Kidney (tissue), 14 donors: Measurements from ENCODE around the gene PLIN5. TPM values are rescaled to one million over a fixed set of nuclear protein-coding genes. Genes with fewer than 3 reads are reported as not detected.

Experiments used
- DNase-seq, 5 donors: peaks; one replicate each; pipeline ENCODE4 v3.0.0-alpha.2; 2013 to 2020
- FAIRE-seq: peaks from 2 replicates; lab custom pipeline; 2012; peaks lifted over from hg19 to GRCh38; lab: Jason Lieb, UNC
- H3K27ac ChIP-seq, 2 donors: one replicate each; pipeline ENCODE4 v1.7.0; 2013; ENCODE audit warnings: low read depth in 2 of 2, low read length in 2 of 2, inconsistent platforms in 1 of 2
- H3K27me3 ChIP-seq: one replicate; pipeline ENCODE4 v1.7.1; 2013; ENCODE audit warnings: low read length, inconsistent platforms; ENCODE audit not compliant: control insufficient read depth, insufficient read depth
- H3K36me3 ChIP-seq, 3 donors: one replicate each; pipeline versions ENCODE4 v1.7.0 to v1.7.1; 2013; ENCODE audit warnings: low read length in 3 of 3, control low read depth in 1 of 3, inconsistent platforms in 1 of 3; ENCODE audit not compliant: insufficient read depth in 3 of 3, control insufficient read depth in 2 of 3
- H3K4me1 ChIP-seq, 3 donors: one replicate each; pipeline versions ENCODE4 v1.7.0 to v1.7.1; 2013; ENCODE audit warnings: low read length in 3 of 3, inconsistent platforms in 1 of 3, low read depth in 1 of 3; ENCODE audit not compliant: control insufficient read depth in 2 of 3, insufficient read depth in 2 of 3
- H3K4me3 ChIP-seq, 3 donors: one replicate each; pipeline versions ENCODE4 v1.7.0 to v1.8.1; 2013; ENCODE audit warnings: low read length in 3 of 3, control low read depth in 1 of 3, inconsistent platforms in 1 of 3
- H3K9ac ChIP-seq, 3 donors: one replicate each; pipeline versions ENCODE4 v1.7.0 to v1.7.1; 2013; ENCODE audit warnings: low read length in 3 of 3, control low read depth in 1 of 3, inconsistent platforms in 1 of 3
- H3K9me3 ChIP-seq, 3 donors: one replicate each; pipeline versions ENCODE4 v1.7.0 to v1.7.1; 2013; ENCODE audit warnings: low read length in 3 of 3, control low read depth in 1 of 3, inconsistent platforms in 1 of 3; ENCODE audit not compliant: control insufficient read depth in 2 of 3, insufficient read depth in 1 of 3
- intact Hi-C: fragments of 100-400 bp; cut with DNase I; formaldehyde crosslinking; loops from one replicate; pipeline ENCODE4 v1.11.1; 2022
- polyA plus RNA-seq: library from polyadenylated mRNA; stranded (reverse); fragments of 350-450 nt; fragmentation: Illumina TruSeq; extraction: RNeasy Lipid Tissue Mini Kit (QIAGEN cat#74804); gene quantifications from one replicate; pipeline ENCODE4 v1.2.3, GENCODE V29; 2014; ENCODE audit warnings: low read depth, low replicate concordance; ENCODE audit not compliant: insufficient read depth
- total RNA-seq: library from RNA; stranded (reverse); fragmentation: NEBNext Ultra II Directional; extraction: Animal tissue kit (Norgen Biotek cat#: 25700); gene quantifications from one replicate; pipeline ENCODE4 v1.2.1, GENCODE V29; 2021
- TF ChIP-seq, protein P1 (sequence below): IDR thresholded peaks from 3 replicates; pipeline ENCODE4 v1.5.1; 2012; ENCODE audit warnings: mild to moderate bottlenecking, moderate library complexity, borderline replicate concordance; ENCODE audit not compliant: insufficient read depth; ENCODE audit errors: extremely low read depth
- donor health status: control.
- donor health status: control.
- donor health status: control.
- donor health status: control.
- donor health status: control.
- donor health status: DM: yes; HTN: yes; CAD: no.
- donor health status: Normal renal cell carcinoma (clear cell type).

The PLIN5 gene
- total and polyA plus RNA-seq, 2 donors from 2014 or later, result 21.2 to 30.7 TPM

DNA sequence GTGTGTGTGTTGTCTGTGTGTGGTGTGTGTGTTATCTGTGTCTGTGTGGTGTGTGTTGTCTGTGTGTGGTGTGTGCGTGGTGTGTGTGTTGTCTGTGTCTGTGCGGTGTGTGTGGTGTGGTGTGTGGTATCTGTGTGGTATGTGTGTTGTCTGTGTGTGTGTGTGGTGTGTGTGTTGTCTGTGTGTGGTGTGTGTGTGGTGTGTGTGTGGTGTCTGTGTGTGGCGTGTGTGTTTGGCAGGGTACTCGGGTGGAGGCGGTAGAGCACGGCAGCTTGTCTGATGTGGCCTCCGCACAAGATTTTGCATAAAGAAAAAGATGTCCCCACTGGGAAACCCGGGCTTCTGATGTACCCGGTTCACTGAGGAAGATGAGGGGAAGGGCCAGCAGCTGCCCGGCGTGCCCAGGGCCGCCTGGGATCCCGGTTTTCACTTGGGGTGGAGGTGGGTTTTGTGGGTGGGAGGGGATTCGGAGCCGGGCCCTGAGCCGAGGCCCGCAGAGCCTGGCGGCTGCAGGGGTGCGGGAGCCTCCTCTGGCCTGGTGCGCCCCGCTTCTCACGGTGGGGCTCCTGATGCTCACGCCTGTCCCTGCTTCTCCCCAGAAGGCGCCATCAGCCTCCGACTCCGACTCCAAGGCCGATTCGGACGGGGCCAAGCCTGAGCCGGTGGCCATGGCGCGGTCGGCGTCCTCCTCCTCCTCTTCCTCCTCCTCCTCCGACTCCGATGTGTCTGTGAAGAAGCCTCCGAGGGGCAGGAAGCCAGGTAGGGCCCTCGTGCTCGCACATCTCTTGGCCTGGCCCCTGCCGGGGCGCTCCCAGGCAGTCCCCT lies 41.7 kb downstream of the PLIN5 start:
- H3K4me1 ChIP-seq, result peaks cover 0 to 3% (median 0%) of the 10 kb centered on the region in 3 donors
- intact Hi-C loops, result no loop called here
- no peak overlapping the region for H3K27ac ChIP-seq
- TF ChIP-seq, protein P1, sequence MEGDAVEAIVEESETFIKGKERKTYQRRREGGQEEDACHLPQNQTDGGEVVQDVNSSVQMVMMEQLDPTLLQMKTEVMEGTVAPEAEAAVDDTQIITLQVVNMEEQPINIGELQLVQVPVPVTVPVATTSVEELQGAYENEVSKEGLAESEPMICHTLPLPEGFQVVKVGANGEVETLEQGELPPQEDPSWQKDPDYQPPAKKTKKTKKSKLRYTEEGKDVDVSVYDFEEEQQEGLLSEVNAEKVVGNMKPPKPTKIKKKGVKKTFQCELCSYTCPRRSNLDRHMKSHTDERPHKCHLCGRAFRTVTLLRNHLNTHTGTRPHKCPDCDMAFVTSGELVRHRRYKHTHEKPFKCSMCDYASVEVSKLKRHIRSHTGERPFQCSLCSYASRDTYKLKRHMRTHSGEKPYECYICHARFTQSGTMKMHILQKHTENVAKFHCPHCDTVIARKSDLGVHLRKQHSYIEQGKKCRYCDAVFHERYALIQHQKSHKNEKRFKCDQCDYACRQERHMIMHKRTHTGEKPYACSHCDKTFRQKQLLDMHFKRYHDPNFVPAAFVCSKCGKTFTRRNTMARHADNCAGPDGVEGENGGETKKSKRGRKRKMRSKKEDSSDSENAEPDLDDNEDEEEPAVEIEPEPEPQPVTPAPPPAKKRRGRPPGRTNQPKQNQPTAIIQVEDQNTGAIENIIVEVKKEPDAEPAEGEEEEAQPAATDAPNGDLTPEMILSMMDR, result no peak
- H3K27me3 ChIP-seq, result no peaks in the 10 kb centered on the region
- DNase-seq (no peak), FAIRE-seq (no peak)
- H3K36me3 ChIP-seq, result peaks cover 7 to 30% (median 13%) of the 10 kb centered on the region in 3 donors
- H3K9ac ChIP-seq, result no peak overlapping the region
- peaks cover 0 to 3% (median 0%) of the 10 kb centered on the region in 3 donors for H3K9me3 ChIP-seq
- H3K4me3 ChIP-seq, result peak overlapping the region in 1 of 3 donors; percentile 7

DNA sequence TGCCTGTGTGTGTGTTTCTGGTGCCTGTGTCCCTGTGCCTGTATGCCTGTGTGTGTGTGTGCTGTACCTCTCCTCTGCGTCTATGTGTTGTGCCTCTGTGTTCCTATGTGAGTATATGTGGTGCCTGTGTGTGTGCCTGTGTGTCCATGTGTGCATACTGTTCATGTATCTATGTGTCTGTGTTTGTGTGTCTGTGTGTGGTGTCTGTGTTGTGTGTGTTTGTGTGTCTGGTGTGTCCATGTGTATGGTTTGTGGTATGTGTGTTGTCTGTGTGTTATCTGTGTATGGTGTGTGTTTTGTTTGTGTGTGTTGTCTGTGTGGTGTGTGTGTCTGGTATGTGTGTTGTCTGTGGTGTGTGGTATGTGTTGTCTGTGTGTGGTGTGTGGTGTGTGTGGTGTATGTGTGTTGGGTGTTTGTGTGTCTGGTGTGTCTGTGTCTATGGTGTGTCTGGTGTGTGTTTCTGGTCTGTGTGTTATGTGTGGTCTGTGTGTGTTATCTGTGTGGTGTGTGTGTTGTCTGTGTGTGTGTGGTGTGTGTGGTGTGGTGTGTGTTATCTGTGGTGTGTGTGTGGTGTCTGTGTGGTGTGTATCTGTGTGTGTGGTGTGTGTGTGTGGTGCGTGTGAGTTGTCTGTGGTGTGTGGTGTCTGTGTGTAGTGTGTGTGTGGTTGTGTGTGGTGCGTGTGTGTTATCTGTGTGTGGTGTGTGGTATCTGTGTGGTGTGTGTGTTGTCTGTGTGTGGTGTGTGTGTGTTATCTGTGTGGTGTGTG lies 42.5 kb downstream of the PLIN5 start:
- Histone ChIP-seq H3K4me1 (peaks cover 0 to 3% (median 0%) of the 10 kb centered on the region in 3 donors), H3K9ac (no peak overlapping the region), H3K4me3 (peak overlapping the region in 1 of 3 donors; percentile 7), H3K36me3 (peaks cover 7 to 28% (median 13%) of the 10 kb centered on the region in 3 donors), H3K27ac (no peak overlapping the region), H3K27me3 (no peaks in the 10 kb centered on the region), H3K9me3 (peaks cover 0 to 3% (median 0%) of the 10 kb centered on the region in 3 donors)
- TF ChIP-seq, protein P1, result no peak
- intact Hi-C loops, result no loop called here
- DNase-seq, result no peak
- no peak for FAIRE-seq

DNA sequence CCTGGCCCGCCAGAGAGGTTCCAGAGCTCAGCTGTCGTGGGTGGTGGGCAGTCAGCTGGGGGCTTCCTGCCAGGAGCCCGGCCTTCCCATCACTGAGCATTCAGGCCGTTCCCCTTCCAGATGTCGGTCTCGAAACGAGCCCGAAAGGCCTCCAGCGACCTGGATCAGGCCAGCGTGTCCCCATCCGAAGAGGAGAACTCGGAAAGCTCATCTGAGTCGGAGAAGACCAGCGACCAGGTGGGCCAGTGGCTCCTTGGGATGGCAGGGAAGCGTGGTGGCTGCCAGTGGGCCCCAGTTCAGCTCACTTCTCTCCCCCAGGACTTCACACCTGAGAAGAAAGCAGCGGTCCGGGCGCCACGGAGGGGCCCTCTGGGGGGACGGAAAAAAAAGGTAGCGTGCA lies 43.6 kb downstream of the PLIN5 start:
- no peak overlapping the region for H3K9ac ChIP-seq
- H3K4me3 ChIP-seq, result no peak overlapping the region
- TF ChIP-seq, protein P1, result no peak
- FAIRE-seq (no peak), DNase-seq (no peak)
- peaks cover 7 to 28% (median 13%) of the 10 kb centered on the region in 3 donors for H3K36me3 ChIP-seq
- H3K27ac ChIP-seq, result no peak overlapping the region
- intact Hi-C loops, result no loop called here
- H3K9me3 ChIP-seq, result peaks cover 0 to 3% (median 0%) of the 10 kb centered on the region in 3 donors
- peaks cover 0 to 3% (median 0%) of the 10 kb centered on the region in 3 donors for H3K4me1 ChIP-seq
- no peaks in the 10 kb centered on the region for H3K27me3 ChIP-seq
